B cell (primary cell): ENCODE data around the gene YWHAG. TPM values are rescaled to one million over a fixed set of nuclear protein-coding genes. Genes with fewer than 3 reads are reported as not detected.
A peak's percentile ranks its signal among the peaks of the same experiment; 100 is the strongest.

Experiments
- ATAC-seq: fragments of 200-7000 bp; cut with Tn5 transposase; one replicate; pipeline ENCODE4 v1.10.0; 2021; ENCODE audit warnings: low read depth, mild to moderate bottlenecking, moderate number of reproducible peaks, moderate library complexity
- CTCF ChIA-PET: fragments of 350-600 bp; sonication (Branson Sonifier 250); formaldehyde crosslinking; loops from one replicate; lab custom pipeline; 2021; ENCODE audit warnings: antibody characterized with exemption, inconsistent platforms; lab: Charles Lee
- POLR2A ChIA-PET: fragments of 350-600 bp; sonication (Branson Sonifier 250); formaldehyde crosslinking; loops from one replicate; lab custom pipeline; 2021; ENCODE audit warnings: antibody characterized with exemption; lab: Charles Lee
- DNase-seq: peaks from one replicate; pipeline ENCODE4 v3.0.0; 2013
- H2AFZ ChIP-seq: 2 replicates; pipeline ENCODE4 v1.6.1; 2012; ENCODE audit warnings: mild to moderate bottlenecking, low read depth, low read length; ENCODE audit not compliant: insufficient read depth, poor library complexity, severe bottlenecking
- H3K27ac ChIP-seq, 2 donors: 1 replicate in 1 of 2; 2 replicates in 1 of 2; pipeline ENCODE4 v1.5.1; 2012 to 2013; ENCODE audit warnings: low read length in 2 of 2, mild to moderate bottlenecking in 2 of 2, moderate library complexity in 1 of 2
- H3K27me3 ChIP-seq, 4 experiments: fragments of 200-600 bp in 1 of 4; sonication (generic) in 1 of 4; replicated peaks in 1 of 4; 1 replicate in 2 of 4; 2 replicates in 2 of 4; pipeline versions ENCODE4 v1.6.1 to v1.7.0; 2013 to 2016; ENCODE audit warnings: low read length in 3 of 4, mild to moderate bottlenecking in 2 of 4, mixed read lengths in 1 of 4, moderate library complexity in 1 of 4; ENCODE audit not compliant: insufficient read depth in 4 of 4, control insufficient read depth in 3 of 4; ENCODE audit errors: control extremely low read depth in 1 of 4
- H3K36me3 ChIP-seq, 2 experiments: replicated peaks in 1 of 2; 1 replicate in 1 of 2; 2 replicates in 1 of 2; pipeline versions ENCODE4 v1.6.1 to v1.7.1; 2013; ENCODE audit warnings: low read length in 1 of 2; ENCODE audit not compliant: insufficient read depth in 2 of 2, control insufficient read depth in 1 of 2; ENCODE audit errors: control extremely low read depth in 1 of 2, extremely low read depth in 1 of 2
- H3K4me1 ChIP-seq, 2 donors: fragments of 200-600 bp in 1 of 2; sonication (generic) in 1 of 2; 1 replicate in 1 of 2; 2 replicates in 1 of 2; pipeline versions ENCODE4 v1.5.1 to v1.6.1; 2013 to 2017; ENCODE audit warnings: low read length in 2 of 2; ENCODE audit not compliant: control insufficient read depth in 2 of 2, insufficient read depth in 2 of 2
- H3K4me2 ChIP-seq: replicated peaks from 2 replicates; pipeline ENCODE3; 2012; ENCODE audit warnings: mild to moderate bottlenecking, low read depth, low read length; ENCODE audit not compliant: poor library complexity, severe bottlenecking
- H3K4me3 ChIP-seq, 5 experiments: fragments of 200-600 bp in 1 of 5; sonication (generic) in 1 of 5; 1 replicate in 3 of 5; 2 replicates in 2 of 5; pipeline versions ENCODE4 v1.5.1 to v1.7.0; 2011 to 2016; ENCODE audit warnings: low read length in 4 of 5, mild to moderate bottlenecking in 4 of 5, low read depth in 2 of 5, control low read depth in 1 of 5, moderate library complexity in 1 of 5; ENCODE audit not compliant: insufficient read depth in 1 of 5; ENCODE audit errors: control extremely low read depth in 1 of 5, extremely low read depth in 1 of 5
- H3K79me2 ChIP-seq: fragments of 200-600 bp; sonication (generic); one replicate; pipeline ENCODE4 v1.6.0; 2016; ENCODE audit warnings: low read length; ENCODE audit not compliant: control insufficient read depth, insufficient read depth
- H3K9ac ChIP-seq: fragments of 200-600 bp; sonication (generic); 2 replicates; pipeline ENCODE4 v1.6.1; 2017; ENCODE audit warnings: mild to moderate bottlenecking, low read length, moderate library complexity
- H3K9me3 ChIP-seq, 3 donors: one replicate each; pipeline versions ENCODE4 v1.6.1 to v1.7.1; 2013; ENCODE audit warnings: low read length in 2 of 3; ENCODE audit not compliant: control insufficient read depth in 2 of 3, insufficient read depth in 1 of 3; ENCODE audit errors: control extremely low read depth in 1 of 3
- H4K20me1 ChIP-seq: 2 replicates; pipeline ENCODE4 v1.6.0; 2012; ENCODE audit warnings: mild to moderate bottlenecking, low read length; ENCODE audit not compliant: insufficient read depth, control insufficient read depth, poor library complexity, severe bottlenecking
- H3K27ac Mint-ChIP-seq: one replicate; pipeline ENCODE4 v1.8.0; 2021; ENCODE audit warnings: mixed read lengths
- H3K27me3 Mint-ChIP-seq: one replicate; pipeline ENCODE4 v1.8.0; 2021; ENCODE audit warnings: mixed read lengths
- H3K4me1 Mint-ChIP-seq: one replicate; pipeline ENCODE4 v1.8.0; 2021; ENCODE audit warnings: mixed read lengths
- H3K4me3 Mint-ChIP-seq: one replicate; pipeline ENCODE4 v1.8.0; 2021; ENCODE audit warnings: mixed read lengths
- H3K9me3 Mint-ChIP-seq: one replicate; pipeline ENCODE4 v1.8.0; 2022; ENCODE audit warnings: mixed read lengths; ENCODE audit not compliant: insufficient read depth
- EZH2 ChIP-seq: IDR thresholded peaks from 2 replicates; pipeline ENCODE4 v1.6.1; 2012; ENCODE audit warnings: borderline replicate concordance, low read depth, mild to moderate bottlenecking, moderate library complexity, low read length; ENCODE audit not compliant: insufficient read depth, poor library complexity, severe bottlenecking
- WGBS: methylation state at CpG from one replicate; pipeline ENCODE4 v1.1.5; 2013; ENCODE audit warnings: missing lambda C conversion rate; ENCODE audit not compliant: insufficient coverage; 5-methylcytosine and 5-hydroxymethylcytosine counted together
- intact Hi-C: fragments of 100-400 bp; cut with micrococcal nuclease; formaldehyde crosslinking; loops from one replicate; pipeline ENCODE4 v1.10.0; 2022
- polyA plus RNA-seq: library from polyadenylated mRNA; depleted of rRNA; stranded (reverse); fragments of >200 nt; gene quantifications from 2 replicates; pipeline ENCODE4 v1.2.3, GENCODE V29; 2012
- total RNA-seq, 2 donors: library from RNA; stranded (reverse); fragments of 120-200 nt in 1 of 2; gene quantifications; 1 replicate in 1 of 2; 2 replicates in 1 of 2; pipeline versions ENCODE4 v1.2.3 to v1.2.4, GENCODE V29; 2013 to 2022
- TF ChIP-seq, protein P1 (sequence below): fragments of 200-600 bp; IDR thresholded peaks from one replicate; pipeline ENCODE4 v1.8.0; 2022; ENCODE audit warnings: antibody characterized with exemption, mild to moderate bottlenecking

Gene YWHAG
- total and polyA plus RNA-seq, 2 donors (not counting 1 experiment from before 2014, with no cell fraction given) = 6.6 to 51.6 TPM

DNA sequence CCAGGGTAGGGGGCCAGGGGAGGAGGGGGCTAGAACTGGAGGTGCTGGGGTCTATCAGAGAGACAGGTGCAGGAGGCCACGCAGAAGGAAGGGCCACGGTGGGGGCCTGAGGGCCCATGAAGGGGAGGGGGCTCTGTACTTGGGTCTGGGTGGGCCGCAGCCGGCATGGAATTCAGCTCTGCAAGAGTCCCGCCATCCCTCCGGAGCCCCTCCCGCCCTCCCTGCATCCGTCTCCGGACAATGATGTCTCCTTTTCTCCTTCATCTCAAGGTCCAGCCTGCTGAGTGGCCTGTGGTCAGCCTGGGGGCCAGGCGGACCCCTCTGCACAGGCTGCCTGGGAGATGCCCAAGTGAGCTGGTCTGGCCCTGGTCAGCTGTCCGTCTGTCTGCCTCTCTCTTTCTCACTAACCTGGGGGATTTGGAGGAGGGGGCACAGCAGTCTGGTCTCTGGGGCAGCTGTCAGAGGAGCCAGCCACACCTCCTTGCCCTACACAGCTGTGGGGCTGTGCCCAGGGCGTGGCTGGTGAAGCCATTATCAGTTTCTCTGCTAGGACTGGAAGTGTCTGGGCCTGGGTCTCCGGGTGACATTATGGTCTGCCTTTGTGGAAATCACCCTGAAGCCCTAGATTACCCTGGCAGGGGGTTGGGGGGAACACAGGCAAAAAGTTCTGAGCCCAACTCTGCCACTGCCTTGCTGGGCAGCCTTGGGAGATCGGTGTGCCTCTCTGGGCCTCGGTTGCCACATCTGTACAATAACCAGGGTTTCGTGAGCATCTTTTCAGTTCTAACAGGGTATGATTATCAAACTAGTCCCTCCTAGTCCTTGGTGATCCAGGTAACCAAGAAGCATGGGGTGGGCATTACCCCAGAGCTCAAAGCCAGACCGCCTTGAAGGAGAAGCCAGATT lies 75.3 kb downstream of the YWHAG start:
- ATAC-seq (no peak), DNase-seq (no peak)
- Histone ChIP-seq H3K27ac (no peak overlapping the region), H3K9me3 (peaks cover 0 to 4% (median 0%) of the 10 kb centered on the region in 3 donors), H4K20me1 (no peaks in the 10 kb centered on the region), H3K9ac (peak overlapping the region; percentile 42), H2AFZ (peak overlapping the region; percentile 38), H3K4me1 (peaks cover 12 to 19% of the 10 kb centered on the region in 2 donors), H3K27me3 (peaks cover 0 to 51% (median 18%) of the 10 kb centered on the region in 4 experiments), H3K79me2 (no peaks in the 10 kb centered on the region), H3K36me3 (no peaks in the 10 kb centered on the region), H3K4me2 (peak overlapping the region; percentile 85), H3K4me3 (no peak overlapping the region)
- ChIA-PET CTCF (interaction anchor here (1.5 to 2.8 kb wide), 2 partner anchors 31 to 77 kb away, joined by 4 to 12 read pairs; no protein-coding TSS in a partner anchor), POLR2A (interaction anchor here (0.7 kb wide), 1 partner anchor 52 kb away, joined by 6 read pairs; no protein-coding TSS in a partner anchor)
- WGBS = 96% methylated on average over 13 of the region's 17 CpGs
- H3K4me3 Mint-ChIP-seq = peak overlapping the region; percentile 77
- TF ChIP-seq EZH2 = no peak
- TF ChIP-seq, protein P1, sequence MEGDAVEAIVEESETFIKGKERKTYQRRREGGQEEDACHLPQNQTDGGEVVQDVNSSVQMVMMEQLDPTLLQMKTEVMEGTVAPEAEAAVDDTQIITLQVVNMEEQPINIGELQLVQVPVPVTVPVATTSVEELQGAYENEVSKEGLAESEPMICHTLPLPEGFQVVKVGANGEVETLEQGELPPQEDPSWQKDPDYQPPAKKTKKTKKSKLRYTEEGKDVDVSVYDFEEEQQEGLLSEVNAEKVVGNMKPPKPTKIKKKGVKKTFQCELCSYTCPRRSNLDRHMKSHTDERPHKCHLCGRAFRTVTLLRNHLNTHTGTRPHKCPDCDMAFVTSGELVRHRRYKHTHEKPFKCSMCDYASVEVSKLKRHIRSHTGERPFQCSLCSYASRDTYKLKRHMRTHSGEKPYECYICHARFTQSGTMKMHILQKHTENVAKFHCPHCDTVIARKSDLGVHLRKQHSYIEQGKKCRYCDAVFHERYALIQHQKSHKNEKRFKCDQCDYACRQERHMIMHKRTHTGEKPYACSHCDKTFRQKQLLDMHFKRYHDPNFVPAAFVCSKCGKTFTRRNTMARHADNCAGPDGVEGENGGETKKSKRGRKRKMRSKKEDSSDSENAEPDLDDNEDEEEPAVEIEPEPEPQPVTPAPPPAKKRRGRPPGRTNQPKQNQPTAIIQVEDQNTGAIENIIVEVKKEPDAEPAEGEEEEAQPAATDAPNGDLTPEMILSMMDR = no peak
- H3K9me3 Mint-ChIP-seq = no peaks in the 10 kb centered on the region
- intact Hi-C loops = no loop called here
- no peak overlapping the region for H3K27ac Mint-ChIP-seq
- peaks cover 38% of the 10 kb centered on the region for H3K27me3 Mint-ChIP-seq
- H3K4me1 Mint-ChIP-seq = peaks cover 15% of the 10 kb centered on the region
